MCF 10A (cell line): ENCODE measurements around the gene MPZL1. TPM values are rescaled to one million over a fixed set of nuclear protein-coding genes. Genes with fewer than 3 reads are reported as not detected.

Source experiments
- BruUV-seq: library from RNA; stranded (reverse); fragments of 400-500 nt; replicated peaks from 2 replicates; lab custom pipeline; 2021; lab: Mats Ljungman, UMichigan
- CTCF ChIA-PET: fragments of 300-600 bp; sonication (Branson Sonifier 250); formaldehyde crosslinking; extraction: SDS; loops from one replicate; lab custom pipeline; 2021; ENCODE audit warnings: antibody characterized with exemption, inconsistent platforms; lab: Yijun Ruan, JAX
- POLR2A ChIA-PET: fragments of 300-600, 350-650 bp; sonication (Branson Sonifier 250); formaldehyde crosslinking; extraction: SDS; loops from one replicate; lab custom pipeline; 2020; ENCODE audit warnings: antibody characterized with exemption, inconsistent platforms; lab: Yijun Ruan, JAX
- DNase-seq: peaks from one replicate; pipeline ENCODE4 v3.0.0-alpha.2; 2018; ENCODE audit not compliant: unreplicated experiment
- H3K27ac Mint-ChIP-seq: one replicate; pipeline ENCODE4 v1.8.0; 2022; ENCODE audit warnings: mild to moderate bottlenecking, low read depth, mixed read lengths; ENCODE audit not compliant: unreplicated experiment
- H3K27me3 Mint-ChIP-seq: one replicate; pipeline ENCODE4 v1.8.0; 2022; ENCODE audit warnings: mixed read lengths; ENCODE audit not compliant: insufficient read depth, unreplicated experiment
- H3K36me3 Mint-ChIP-seq: one replicate; pipeline ENCODE4 v1.8.0; 2022; ENCODE audit warnings: mild to moderate bottlenecking, moderate library complexity, mixed read lengths; ENCODE audit not compliant: insufficient read depth, unreplicated experiment
- H3K4me1 Mint-ChIP-seq: one replicate; pipeline ENCODE4 v1.8.0; 2022; ENCODE audit warnings: mixed read lengths; ENCODE audit not compliant: insufficient read depth, unreplicated experiment
- H3K4me3 Mint-ChIP-seq: one replicate; pipeline ENCODE4 v1.8.0; 2022; ENCODE audit warnings: mild to moderate bottlenecking, moderate library complexity, mixed read lengths; ENCODE audit not compliant: unreplicated experiment
- H3K9me3 Mint-ChIP-seq: one replicate; pipeline ENCODE4 v1.8.0; 2022; ENCODE audit warnings: mixed read lengths; ENCODE audit not compliant: unreplicated experiment
- CTCF ChIP-seq: fragments of 200-600 bp; IDR thresholded peaks from one replicate; pipeline ENCODE4 v1.8.0; 2022; ENCODE audit warnings: antibody characterized with exemption, mild to moderate bottlenecking; ENCODE audit not compliant: unreplicated experiment
- intact Hi-C: fragments of 100-400 bp; cut with micrococcal nuclease; formaldehyde crosslinking; loops from 2 replicates; pipeline ENCODE4 v1.14.1; 2022
- total RNA-seq: library from RNA; stranded (reverse); gene quantifications from 2 replicates; pipeline ENCODE4 v1.2.3, GENCODE V29; 2022

The MPZL1 gene
- total RNA-seq, 1 experiment from 2014 or later, result 169 TPM

DNA sequence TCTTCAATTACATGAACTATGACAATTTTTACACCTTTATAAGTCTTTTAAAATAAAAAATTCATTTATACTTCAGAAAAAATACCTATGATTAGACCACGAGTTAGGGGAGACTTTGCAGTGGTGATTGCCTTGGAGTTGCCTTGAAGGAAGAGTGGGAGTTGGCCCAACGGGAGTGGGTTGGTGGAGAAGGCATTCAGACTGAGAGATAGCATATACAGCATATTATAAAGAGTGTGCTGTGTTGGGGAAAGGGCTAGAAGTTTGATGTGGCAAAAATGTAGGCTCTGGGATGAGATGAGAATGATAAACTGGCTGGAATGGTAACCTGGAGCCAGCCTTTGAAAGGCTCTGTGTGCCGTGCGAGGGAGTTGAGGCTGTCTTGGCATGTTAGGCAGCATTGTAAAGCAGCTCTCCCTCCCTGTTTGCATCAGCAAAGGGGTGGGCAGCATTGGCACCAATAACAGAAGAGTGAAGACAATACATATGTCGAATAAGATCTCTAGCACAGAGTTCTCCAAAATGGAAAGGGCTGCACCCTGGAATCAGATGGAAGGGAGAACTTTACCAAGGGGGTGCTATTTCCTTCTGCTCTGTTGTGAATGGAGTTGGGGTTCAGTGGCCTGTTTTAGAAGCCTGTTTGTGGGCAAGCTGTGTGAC lies 24.4 kb downstream of the MPZL1 start:
- no peak for TF ChIP-seq CTCF
- Mint-ChIP-seq H3K4me3 (no peak overlapping the region), H3K4me1 (peaks cover 44% of the 10 kb centered on the region)

GRCh38 chr1:167746988-167747655 lies 25.3 kb downstream of the MPZL1 start:
- intact Hi-C loops, result no loop called here
- H3K4me3 Mint-ChIP-seq, result no peak overlapping the region
- H3K4me1 Mint-ChIP-seq, result peaks cover 50% of the 10 kb centered on the region
- POLR2A ChIA-PET, result interaction anchor here (0.6 to 3.5 kb wide), 5 partner anchors 18 to 49 kb away, joined by 3 to 24 read pairs (median 5); no protein-coding TSS in a partner anchor
- H3K27me3 Mint-ChIP-seq, result no peaks in the 10 kb centered on the region
- no peak for TF ChIP-seq CTCF
- no peaks in the 10 kb centered on the region for H3K9me3 Mint-ChIP-seq
- BruUV-seq, result no TSS peak
- peaks cover 24% of the 10 kb centered on the region for H3K36me3 Mint-ChIP-seq
- peak overlapping the region; percentile 50 for H3K27ac Mint-ChIP-seq
- CTCF ChIA-PET, result interaction anchor here (0.6 to 0.7 kb wide), 2 partner anchors 97 to 341 kb away, joined by 3 read pairs; no protein-coding TSS in a partner anchor
- no peak for DNase-seq

More for the DNA sequence above, 24.4 kb downstream of the MPZL1 start:
- peak overlapping the region; percentile 50 for H3K27ac Mint-ChIP-seq
- no peaks in the 10 kb centered on the region for H3K27me3 Mint-ChIP-seq
- no peak for DNase-seq
- CTCF ChIA-PET, result interaction anchor here (0.6 kb wide), 2 partner anchors 159 to 342 kb away, joined by 3 read pairs; no protein-coding TSS in a partner anchor
- POLR2A ChIA-PET, result interaction anchor here (0.5 to 1.7 kb wide), 5 partner anchors 9 to 51 kb away, joined by 3 to 6 read pairs (median 3); no protein-coding TSS in a partner anchor
- H3K9me3 Mint-ChIP-seq, result no peaks in the 10 kb centered on the region
- BruUV-seq, result no TSS peak
- H3K36me3 Mint-ChIP-seq, result peaks cover 24% of the 10 kb centered on the region
- intact Hi-C loops, result no loop called here

GRCh38 chr1:167747988-167748387 lies 26.2 kb downstream of the MPZL1 start:
- ChIA-PET CTCF (interaction anchor here (1.2 to 2.6 kb wide), 5 partner anchors 14 to 55 kb away, joined by 3 to 7 read pairs (median 4); partner anchors contain the start of gene MPZL1), POLR2A (interaction anchor here (1.0 to 3.5 kb wide), 9 partner anchors 14 to 188 kb away, joined by 4 to 24 read pairs (median 6); partner anchors contain the start of genes DCAF6 and MPZL1)

More at GRCh38 chr1:167747988-167748387, 26.2 kb downstream of the MPZL1 start:
- Mint-ChIP-seq H3K4me3 (no peak overlapping the region), H3K36me3 (peaks cover 24% of the 10 kb centered on the region), H3K4me1 (peaks cover 54% of the 10 kb centered on the region), H3K27ac (peak overlapping the region; percentile 49), H3K27me3 (no peaks in the 10 kb centered on the region), H3K9me3 (no peaks in the 10 kb centered on the region)
- BruUV-seq, result no TSS peak
- no peak for DNase-seq
- no peak for TF ChIP-seq CTCF
- intact Hi-C loops, result no loop called here
